Activated T-helper 1 cell treated with anti-CD3 and anti-CD28 coated beads, Interleukin-12 subunit alpha, Interleukin-12 subunit beta, Interleukin-2, Interleukin-4 antibody, amounts not matched to agents 30 ng/mL and 10 ng/mL and 1 ng/mL, durations not matched to agents 14 hours and 24 hours and 36 hours (primary cell): ENCODE results near the gene TOP2A. TPM values are rescaled to one million over a fixed set of nuclear protein-coding genes. Genes with fewer than 3 reads are reported as not detected.
"Not testable (repeated sequence)": the region's sequence is repeated elsewhere in the genome, so short reads cannot be mapped to it uniquely, and the experiment has no call there.

Experiments used
- DNase-seq: peaks from one replicate; pipeline ENCODE4 v3.0.0; 2021; ENCODE audit warnings: low spot score
- H3K27ac Mint-ChIP-seq: one replicate; pipeline ENCODE4 v1.8.0; 2021; ENCODE audit warnings: mild to moderate bottlenecking, mixed read lengths
- H3K27me3 Mint-ChIP-seq: one replicate; pipeline ENCODE4 v1.8.0; 2022; ENCODE audit warnings: mild to moderate bottlenecking, moderate library complexity, mixed read lengths; ENCODE audit not compliant: insufficient read depth
- H3K36me3 Mint-ChIP-seq: one replicate; pipeline ENCODE4 v1.8.0; 2021; ENCODE audit warnings: low read depth, mixed read lengths
- H3K4me1 Mint-ChIP-seq: one replicate; pipeline ENCODE4 v1.8.0; 2021; ENCODE audit warnings: low read depth, mixed read lengths
- H3K4me3 Mint-ChIP-seq: one replicate; pipeline ENCODE4 v1.8.0; 2021; ENCODE audit warnings: mild to moderate bottlenecking, moderate library complexity, mixed read lengths
- H3K9me3 Mint-ChIP-seq: one replicate; pipeline ENCODE4 v1.8.0; 2021; ENCODE audit warnings: mixed read lengths
- intact Hi-C: fragments of 100-400 bp; cut with micrococcal nuclease; formaldehyde crosslinking; loops from one replicate; pipeline ENCODE4 v1.15.1; 2024
- total RNA-seq: library from RNA; stranded (reverse); gene quantifications from 2 replicates; pipeline ENCODE4 v1.2.3, GENCODE V29; 2022

The TOP2A gene
- total RNA-seq, 1 donor from 2014 or later: 161 TPM

GRCh38 chr17:40415390-40415789 is 2.3 kb downstream of the TOP2A start:
- Mint-ChIP-seq H3K27me3 (no peaks in the 10 kb centered on the region), H3K36me3 (peaks cover 29% of the 10 kb centered on the region), H3K4me3 (peak overlapping the region; percentile 74), H3K27ac (no peak overlapping the region), H3K9me3 (no peaks in the 10 kb centered on the region), H3K4me1 (peaks cover 51% of the 10 kb centered on the region)
- DNase-seq: no peak
- intact Hi-C loops: loop anchor here (1.0 kb wide), 3 partner anchors 12 to 57 kb away; no protein-coding TSS in a partner anchor

GRCh38 chr17:40414312-40414711 is 3.4 kb downstream of the TOP2A start:
- H3K9me3 Mint-ChIP-seq, DNase-seq, H3K27me3 Mint-ChIP-seq, intact Hi-C loops, H3K27ac Mint-ChIP-seq, H3K4me3 Mint-ChIP-seq: not testable (repeated sequence)
- Mint-ChIP-seq H3K4me1 (peaks cover 49% of the 10 kb centered on the region), H3K36me3 (peaks cover 37% of the 10 kb centered on the region)

- DNase-seq: no peak
- no peaks in the 10 kb centered on the region for H3K9me3 Mint-ChIP-seq
- H3K4me3 Mint-ChIP-seq: no peak overlapping the region
- no peak overlapping the region for H3K27ac Mint-ChIP-seq
- no peaks in the 10 kb centered on the region for H3K27me3 Mint-ChIP-seq
- intact Hi-C loops: no loop called here
- H3K36me3 Mint-ChIP-seq: peaks cover 37% of the 10 kb centered on the region
- H3K4me1 Mint-ChIP-seq: peaks cover 47% of the 10 kb centered on the region
Observed at GRCh38 chr17:40412880-40413279, 4.8 kb downstream of the TOP2A start.

GRCh38 chr17:40411821-40412220 is 5.9 kb downstream of the TOP2A start:
- intact Hi-C loops: no loop called here
- peaks cover 43% of the 10 kb centered on the region for H3K4me1 Mint-ChIP-seq
- no peaks in the 10 kb centered on the region for H3K9me3 Mint-ChIP-seq
- H3K27me3 Mint-ChIP-seq: no peaks in the 10 kb centered on the region
- H3K4me3 Mint-ChIP-seq: no peak overlapping the region
- H3K36me3 Mint-ChIP-seq: peaks cover 40% of the 10 kb centered on the region
- H3K27ac Mint-ChIP-seq: peak overlapping the region; percentile 31
- DNase-seq: no peak

GRCh38 chr17:40410082-40410481 is 7.6 kb downstream of the TOP2A start:
- Mint-ChIP-seq H3K36me3 (peaks cover 41% of the 10 kb centered on the region), H3K27ac (no peak overlapping the region), H3K9me3 (no peaks in the 10 kb centered on the region), H3K4me1 (peaks cover 27% of the 10 kb centered on the region), H3K4me3 (no peak overlapping the region), H3K27me3 (no peaks in the 10 kb centered on the region)
- intact Hi-C loops: no loop called here
- DNase-seq: no peak

- H3K36me3 Mint-ChIP-seq: peaks cover 44% of the 10 kb centered on the region
- peaks cover 27% of the 10 kb centered on the region for H3K4me1 Mint-ChIP-seq
- DNase-seq, intact Hi-C loops, H3K27me3 Mint-ChIP-seq, H3K27ac Mint-ChIP-seq, H3K4me3 Mint-ChIP-seq, H3K9me3 Mint-ChIP-seq: not testable (repeated sequence)
Observed at GRCh38 chr17:40409540-40409939, 8.2 kb downstream of the TOP2A start.

- Mint-ChIP-seq H3K4me3 (no peak overlapping the region), H3K36me3 (peaks cover 49% of the 10 kb centered on the region), H3K27me3 (no peaks in the 10 kb centered on the region), H3K9me3 (no peaks in the 10 kb centered on the region), H3K4me1 (peaks cover 34% of the 10 kb centered on the region), H3K27ac (no peak overlapping the region)
- no peak for DNase-seq
- intact Hi-C loops: no loop called here
Observed at GRCh38 chr17:40407460-40407859, 10.2 kb downstream of the TOP2A start.

GRCh38 chr17:40404003-40404402 is 13.7 kb downstream of the TOP2A start:
- Mint-ChIP-seq H3K27me3 (no peaks in the 10 kb centered on the region), H3K36me3 (peaks cover 52% of the 10 kb centered on the region), H3K9me3 (no peaks in the 10 kb centered on the region), H3K27ac (no peak overlapping the region), H3K4me3 (no peak overlapping the region), H3K4me1 (peaks cover 39% of the 10 kb centered on the region)
- intact Hi-C loops: loop anchor here (5.0 kb wide), 1 partner anchor 73 kb away; no protein-coding TSS in a partner anchor
- no peak for DNase-seq

GRCh38 chr17:40402668-40403067 is 15.0 kb downstream of the TOP2A start:
- Mint-ChIP-seq H3K4me1 (peaks cover 39% of the 10 kb centered on the region), H3K4me3 (no peak overlapping the region), H3K27ac (peak overlapping the region; percentile 54), H3K9me3 (no peaks in the 10 kb centered on the region), H3K36me3 (peaks cover 60% of the 10 kb centered on the region), H3K27me3 (no peaks in the 10 kb centered on the region)
- intact Hi-C loops: loop anchor here (1.0 to 5.0 kb wide), 2 partner anchors 13 to 75 kb away; no protein-coding TSS in a partner anchor
- DNase-seq: no peak

GRCh38 chr17:40399185-40399584 is 18.5 kb downstream of the TOP2A start:
- Mint-ChIP-seq H3K27ac (no peak overlapping the region), H3K4me1 (peaks cover 42% of the 10 kb centered on the region), H3K27me3 (no peaks in the 10 kb centered on the region), H3K36me3 (peaks cover 55% of the 10 kb centered on the region), H3K4me3 (no peak overlapping the region), H3K9me3 (no peaks in the 10 kb centered on the region)
- intact Hi-C loops: loop anchor here (1.0 kb wide), 4 partner anchors 16 to 161 kb away; partner anchors contain the start of gene IGFBP4
- no peak for DNase-seq

- peaks cover 19% of the 10 kb centered on the region for H3K36me3 Mint-ChIP-seq
- intact Hi-C loops, DNase-seq, H3K4me1 Mint-ChIP-seq, H3K9me3 Mint-ChIP-seq, H3K4me3 Mint-ChIP-seq, H3K27me3 Mint-ChIP-seq, H3K27ac Mint-ChIP-seq: not testable (repeated sequence)
Observed at GRCh38 chr17:40386555-40386954, 31.1 kb downstream of the TOP2A start.

GRCh38 chr17:40382251-40382650 is 35.4 kb downstream of the TOP2A start:
- H3K27me3 Mint-ChIP-seq: no peaks in the 10 kb centered on the region
- no peak overlapping the region for H3K4me3 Mint-ChIP-seq
- DNase-seq: no peak
- intact Hi-C loops: no loop called here
- H3K36me3 Mint-ChIP-seq: no peaks in the 10 kb centered on the region
- H3K9me3 Mint-ChIP-seq: no peaks in the 10 kb centered on the region
- H3K4me1 Mint-ChIP-seq: no peaks in the 10 kb centered on the region
- H3K27ac Mint-ChIP-seq: no peak overlapping the region

GRCh38 chr17:40378966-40379365 is 38.7 kb downstream of the TOP2A start:
- Mint-ChIP-seq H3K9me3 (no peaks in the 10 kb centered on the region), H3K27ac (no peak overlapping the region), H3K4me3 (no peak overlapping the region), H3K36me3 (no peaks in the 10 kb centered on the region), H3K27me3 (no peaks in the 10 kb centered on the region), H3K4me1 (peaks cover 7% of the 10 kb centered on the region)
- no peak for DNase-seq
- intact Hi-C loops: no loop called here

- Mint-ChIP-seq H3K9me3 (no peaks in the 10 kb centered on the region), H3K4me1 (peaks cover 18% of the 10 kb centered on the region), H3K4me3 (no peak overlapping the region), H3K27me3 (no peaks in the 10 kb centered on the region), H3K36me3 (no peaks in the 10 kb centered on the region), H3K27ac (no peak overlapping the region)
- DNase-seq: no peak
- intact Hi-C loops: no loop called here
Observed at GRCh38 chr17:40377832-40378231, 39.9 kb downstream of the TOP2A start.
